GM03348 (cell line): ENCODE results near the gene CAPZB.

Experiments used
- DNase-seq: peaks from one replicate; pipeline ENCODE4 v3.0.0; 2012; ENCODE audit warnings: low spot score

CAPZB gene

GRCh38 chr1:19405761-19406487 lies 79.4 kb downstream of the CAPZB start:
- peak; percentile 51 for DNase-seq

- DNase-seq, result no peak
These were observed 80.1 kb downstream of the CAPZB start for GRCh38 chr1:19405195-19405760.

DNA sequence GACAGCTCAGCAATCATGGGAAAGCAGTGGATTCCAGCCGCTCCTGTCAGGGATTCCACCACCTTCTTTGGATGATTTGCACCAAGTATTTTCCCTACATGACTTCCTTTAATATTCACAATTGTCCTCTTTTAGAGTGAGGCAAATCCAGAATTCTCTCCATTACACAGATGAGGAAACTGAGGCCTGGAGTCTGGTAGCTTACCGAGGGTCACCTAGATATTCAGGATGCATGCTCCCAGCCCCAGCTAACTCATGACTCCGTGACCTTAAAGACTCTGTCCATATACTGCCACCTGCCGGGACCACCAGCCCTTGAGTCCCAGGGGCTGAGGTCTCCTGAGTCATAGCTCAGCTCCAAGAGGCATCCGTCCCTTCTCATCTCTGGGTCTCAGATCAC lies 80.6 kb downstream of the CAPZB start:
- DNase-seq, result no peak

GRCh38 chr1:19403256-19403655 lies 82.1 kb downstream of the CAPZB start:
- no peak for DNase-seq

DNA sequence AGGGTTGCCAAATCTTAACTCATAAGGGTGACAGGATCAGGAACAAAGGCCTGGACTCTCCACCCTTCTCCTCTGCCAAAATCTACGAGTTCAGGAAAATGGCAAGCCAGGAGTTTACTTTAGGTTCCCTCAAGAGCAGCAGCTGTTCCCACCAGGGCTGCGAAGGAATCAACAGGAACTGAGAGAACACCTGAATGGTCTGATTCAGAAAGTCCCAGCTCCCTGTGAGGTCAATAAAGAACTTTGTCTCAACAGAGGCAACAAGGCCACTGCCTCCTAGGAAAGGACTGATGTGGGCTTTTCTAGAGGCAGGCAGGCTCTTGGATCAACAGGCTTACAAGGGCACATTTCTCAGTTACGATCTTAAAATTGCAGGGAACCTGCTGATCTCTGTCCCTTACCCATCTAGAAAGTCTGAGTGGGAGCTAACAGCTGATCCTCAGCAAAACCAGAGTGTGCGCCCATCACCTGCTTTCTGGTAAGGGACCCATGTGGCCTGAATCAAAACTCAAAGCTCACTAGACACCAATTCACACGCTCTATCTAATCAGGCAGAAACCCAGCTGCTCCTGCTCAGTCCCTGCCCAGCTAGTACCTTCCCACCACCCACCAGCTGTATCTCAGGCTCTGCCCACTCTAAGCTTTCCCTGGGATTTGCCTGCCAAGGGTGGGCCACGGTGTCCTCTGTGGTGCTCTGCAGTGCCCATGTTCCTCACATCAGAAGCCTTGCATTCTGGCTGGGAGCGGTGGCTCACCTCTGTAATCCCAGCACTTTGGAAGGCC lies 83.1 kb downstream of the CAPZB start:
- no peak for DNase-seq

GRCh38 chr1:19401535-19401889 lies 83.8 kb downstream of the CAPZB start:
- no peak for DNase-seq

GRCh38 chr1:19400875-19401534 lies 84.3 kb downstream of the CAPZB start:
- DNase-seq, result no peak

DNA sequence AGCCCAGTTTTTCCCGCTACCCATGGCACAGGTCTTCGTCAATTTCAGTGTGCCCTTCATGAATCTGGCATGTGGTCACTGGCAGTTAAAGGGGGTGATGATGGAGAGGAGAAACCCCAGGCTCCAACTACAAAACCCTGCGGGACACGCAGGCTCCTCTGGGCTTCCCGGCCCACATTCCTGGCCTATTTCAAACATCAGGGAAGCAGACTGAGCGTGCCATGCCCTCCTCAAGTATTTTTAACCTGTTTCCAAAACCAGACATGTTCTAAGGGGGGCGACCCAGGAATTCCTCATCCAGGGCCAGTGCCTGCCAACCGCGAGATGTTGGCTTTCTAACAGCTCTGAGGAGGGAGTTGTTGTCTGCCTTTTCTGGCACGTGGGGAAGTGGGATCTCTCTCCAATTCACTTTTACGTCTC lies 85.1 kb downstream of the CAPZB start:
- DNase-seq, result peak; percentile 77

DNA sequence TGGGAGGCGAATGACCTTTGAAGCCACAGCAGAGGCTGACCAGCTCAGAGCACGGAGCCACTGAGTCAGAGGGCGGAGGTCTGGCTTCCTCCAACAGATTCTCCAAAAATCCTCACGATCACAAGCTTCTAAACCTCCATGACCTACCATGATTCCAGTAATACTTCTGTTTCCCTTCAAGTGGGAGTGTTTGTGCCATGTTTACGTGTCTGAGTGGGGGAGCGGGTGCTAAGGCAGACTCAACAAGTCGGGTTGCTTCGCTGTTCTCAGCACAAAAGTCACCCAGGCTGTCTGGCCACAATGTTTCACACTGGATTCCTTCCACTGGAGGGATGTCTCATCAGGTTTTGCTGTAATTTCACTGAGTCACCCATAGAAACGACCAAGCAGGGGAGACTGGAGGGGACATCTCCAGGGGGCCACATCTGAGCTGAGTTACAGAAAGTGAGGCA lies 87.0 kb downstream of the CAPZB start:
- DNase-seq, result peak; percentile 92

- DNase-seq, result no peak
These were observed 88.0 kb downstream of the CAPZB start for GRCh38 chr1:19397217-19397945.

GRCh38 chr1:19396280-19396679 lies 89.1 kb downstream of the CAPZB start:
- DNase-seq, result no peak

DNA sequence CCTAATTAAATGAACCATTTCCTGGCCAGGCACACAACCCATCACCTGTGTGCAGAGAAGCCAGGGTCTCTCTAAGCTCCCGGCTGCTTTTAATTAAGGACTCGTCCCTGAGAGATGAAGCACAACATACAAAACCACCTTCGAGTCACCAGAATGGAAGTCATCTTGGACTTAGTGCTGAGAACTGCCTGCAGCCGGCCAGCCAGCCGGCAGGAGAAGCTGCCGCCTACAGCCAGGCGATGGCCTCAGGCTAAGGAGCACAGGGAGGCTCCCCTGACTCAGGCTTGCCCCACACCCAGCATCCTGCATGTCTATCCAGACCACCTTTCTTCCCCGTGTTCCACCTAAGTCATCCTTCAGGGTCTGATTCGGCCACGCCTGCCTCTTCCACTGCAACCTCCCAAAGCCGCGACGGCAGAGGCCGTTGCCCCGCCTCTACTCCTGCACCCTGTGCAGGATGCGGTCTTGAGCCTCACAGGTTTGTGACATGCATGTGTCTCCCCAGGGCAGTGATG lies 89.6 kb downstream of the CAPZB start:
- DNase-seq, result peak; percentile 66

DNA sequence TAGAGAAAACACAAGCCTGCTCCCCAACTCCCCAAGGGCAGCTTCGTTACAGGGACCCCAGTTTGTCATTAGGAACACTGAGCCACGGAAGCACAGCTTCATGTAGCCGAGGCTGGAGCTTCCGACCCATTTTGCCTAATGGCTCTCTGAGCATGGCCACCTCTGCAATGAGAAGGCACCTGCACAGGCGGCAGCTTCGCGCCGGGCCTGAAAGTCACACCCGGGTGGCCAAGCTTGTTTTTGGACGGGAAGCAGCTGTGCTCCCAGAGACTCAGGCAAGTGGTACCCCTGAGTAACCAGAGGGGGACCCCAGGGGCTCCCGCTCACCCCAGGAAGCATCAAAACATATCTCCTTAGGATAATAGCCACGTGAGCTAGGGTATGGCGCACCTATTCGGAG lies 92.3 kb downstream of the CAPZB start:
- DNase-seq, result no peak

DNA sequence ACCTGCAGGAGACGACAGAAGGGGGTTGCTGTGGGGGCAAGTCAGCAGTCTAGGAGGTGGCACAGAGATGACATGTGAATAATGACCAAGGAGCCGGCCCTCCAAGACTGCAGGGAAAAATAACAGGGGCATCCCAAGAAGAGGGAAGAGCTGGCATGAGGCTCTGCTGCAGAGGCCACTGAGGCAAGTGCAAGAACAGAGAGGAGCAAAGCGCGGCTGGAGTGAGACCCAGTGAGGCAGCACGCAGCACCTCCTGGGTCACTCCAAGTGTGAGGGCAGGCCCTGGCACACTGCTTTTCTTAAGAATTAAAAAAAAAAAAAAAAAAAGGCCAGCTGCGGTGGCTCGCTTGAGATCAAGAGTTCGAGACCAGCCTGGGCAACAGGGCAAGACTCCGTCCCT lies 93.1 kb downstream of the CAPZB start:
- no peak for DNase-seq

GRCh38 chr1:19391596-19391981 lies 93.8 kb downstream of the CAPZB start:
- no peak for DNase-seq

DNA sequence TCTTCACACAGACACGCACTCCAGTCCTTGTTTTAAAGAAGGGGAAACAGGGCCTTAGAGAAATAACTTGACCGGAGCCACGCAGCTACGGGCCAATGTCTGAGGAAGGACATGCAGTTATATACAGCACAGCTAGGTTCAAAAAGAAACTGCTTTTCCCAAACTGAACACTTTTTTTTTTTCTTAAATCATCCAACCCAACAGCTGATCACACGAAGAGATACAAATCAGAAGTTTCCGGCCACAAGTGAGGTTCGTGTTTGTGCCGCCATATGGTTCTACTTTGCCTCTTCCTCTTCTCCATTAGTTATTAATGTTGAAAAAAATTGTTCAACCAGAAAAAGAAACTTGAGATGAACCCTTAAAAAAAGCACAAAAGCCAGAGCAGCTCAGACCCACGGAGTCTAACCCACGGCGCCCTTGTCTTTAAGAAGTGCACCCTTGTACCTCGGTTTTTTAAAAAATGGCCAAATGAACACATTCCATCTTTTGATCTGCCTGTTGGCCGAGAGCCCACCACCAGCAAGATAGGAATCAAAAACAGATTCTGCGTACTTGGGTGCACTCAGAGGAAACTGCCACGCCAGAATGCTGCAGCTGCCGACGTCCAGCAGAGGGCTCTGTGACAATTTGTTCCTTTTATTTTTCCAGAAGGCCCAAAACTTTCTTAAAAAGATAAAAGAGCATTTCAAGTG lies 94.3 kb downstream of the CAPZB start:
- peak; percentile 82 for DNase-seq

- no peak for DNase-seq
These were observed 95.0 kb downstream of the CAPZB start for GRCh38 chr1:19390166-19390850.

DNA sequence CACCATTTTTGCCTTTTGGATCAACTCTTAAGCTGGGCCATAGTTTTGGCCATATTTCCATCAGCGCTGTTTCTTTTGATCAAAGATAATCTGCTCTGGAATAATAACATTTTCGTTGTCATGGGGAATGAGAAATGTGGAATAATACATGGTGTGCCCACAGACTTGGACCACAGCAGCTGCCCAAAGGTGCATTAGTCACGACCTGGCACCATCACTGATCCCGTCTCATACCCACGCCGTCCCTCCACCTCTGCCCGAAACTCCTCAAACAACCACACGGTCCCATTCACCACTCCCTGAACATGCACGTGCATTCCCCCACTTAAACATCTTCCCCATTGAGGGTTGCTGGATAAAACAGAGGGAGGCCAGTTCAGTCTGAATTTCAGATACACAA lies 96.4 kb downstream of the CAPZB start:
- no peak for DNase-seq

- DNase-seq, result no peak
These were observed 98.3 kb downstream of the CAPZB start for GRCh38 chr1:19387045-19387467.

DNA sequence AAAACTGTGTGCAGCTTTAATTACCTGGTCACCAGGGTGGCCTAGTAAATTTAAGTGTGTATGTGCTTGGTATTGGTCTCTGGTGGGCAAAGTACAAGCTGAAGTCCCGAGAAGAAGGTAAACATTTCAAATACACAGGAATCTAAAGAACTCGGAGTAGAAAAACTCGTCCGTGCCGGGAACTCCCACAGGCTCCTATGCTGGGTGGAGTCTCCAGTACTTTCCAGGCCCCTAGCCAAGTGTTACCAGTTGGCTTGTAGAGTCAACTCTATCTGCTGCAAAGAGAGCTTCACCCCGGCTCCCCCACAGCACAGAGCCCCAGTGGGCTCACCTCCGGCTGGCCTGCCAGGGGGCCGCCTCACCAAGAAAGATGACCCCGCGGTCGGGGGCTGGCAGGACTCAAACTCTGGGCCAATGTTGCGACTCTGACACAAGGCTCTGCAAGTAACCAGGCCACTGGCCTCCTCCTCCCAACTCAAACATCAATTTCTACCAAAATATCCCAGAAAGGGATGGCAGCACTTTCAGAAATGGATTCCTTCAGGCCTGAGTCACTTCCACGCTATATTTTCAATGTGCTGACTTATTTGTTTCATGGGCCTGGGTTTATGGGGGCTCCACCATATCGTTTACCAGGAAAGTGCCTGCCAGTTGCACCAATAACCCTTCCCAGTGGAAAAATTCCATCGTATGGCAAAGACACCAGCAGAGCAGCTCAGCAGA lies 99.3 kb downstream of the CAPZB start:
- peak; percentile 83 for DNase-seq
